Thyroid gland (tissue), 4 donors: ENCODE results near the gene RHBDD1.
A peak's percentile ranks its signal among the peaks of the same experiment; 100 is the strongest.

ENCODE experiments used
- POLR2A ChIP-seq, 2 donors: fragments of 450-650 bp; IDR thresholded peaks; one replicate each; pipeline ENCODE4 v1.6.1; 2017; ENCODE audit warnings: antibody characterized with exemption in 2 of 2, mild to moderate bottlenecking in 2 of 2, moderate library complexity in 1 of 2
- TF ChIP-seq, protein P1 (sequence below), 6 experiments: fragments of 200-600 bp in 3 of 6; fragments of 450-650 bp in 3 of 6; sonication (generic) in 3 of 6; IDR thresholded peaks; one replicate each; pipeline ENCODE4 v1.5.1; 2016 to 2019; ENCODE audit warnings: antibody characterized with exemption in 6 of 6, mild to moderate bottlenecking in 2 of 6, inconsistent platforms in 1 of 6, moderate library complexity in 1 of 6

DNA sequence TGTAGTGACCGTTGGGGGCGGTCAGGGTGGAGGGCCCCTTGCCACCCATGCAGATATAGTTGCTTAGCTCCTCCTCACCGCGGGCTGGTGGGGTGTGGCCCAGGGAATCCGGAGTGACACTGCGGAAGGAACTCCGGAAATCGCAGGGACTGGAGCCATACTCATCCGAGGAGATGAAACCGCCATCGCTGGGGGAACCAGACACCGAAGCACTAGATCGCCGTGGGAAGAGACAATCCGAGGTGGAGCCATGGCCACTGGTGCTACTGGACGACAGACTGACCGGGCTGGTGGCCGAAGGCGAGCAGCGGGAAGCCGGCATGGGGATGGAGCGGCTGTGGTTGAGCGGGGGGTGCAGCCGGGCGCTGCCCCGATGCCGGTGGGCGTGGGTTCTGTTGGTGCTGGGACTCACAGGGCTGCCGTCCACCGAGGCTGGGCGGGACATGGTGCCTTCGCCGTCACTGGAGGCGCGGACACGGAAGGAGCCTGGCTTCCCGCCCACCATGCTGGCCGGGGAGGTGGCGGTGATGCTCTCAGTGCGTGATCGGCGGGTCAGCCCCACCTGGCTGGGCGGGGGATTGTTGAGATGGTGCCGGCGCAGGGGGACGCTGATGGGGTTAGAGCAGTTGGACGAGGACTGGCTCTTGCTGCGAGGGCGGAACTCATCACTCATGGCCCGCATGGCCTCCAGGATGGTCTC, 38.4 kb upstream of the RHBDD1 start:
- TF ChIP-seq, protein P1, sequence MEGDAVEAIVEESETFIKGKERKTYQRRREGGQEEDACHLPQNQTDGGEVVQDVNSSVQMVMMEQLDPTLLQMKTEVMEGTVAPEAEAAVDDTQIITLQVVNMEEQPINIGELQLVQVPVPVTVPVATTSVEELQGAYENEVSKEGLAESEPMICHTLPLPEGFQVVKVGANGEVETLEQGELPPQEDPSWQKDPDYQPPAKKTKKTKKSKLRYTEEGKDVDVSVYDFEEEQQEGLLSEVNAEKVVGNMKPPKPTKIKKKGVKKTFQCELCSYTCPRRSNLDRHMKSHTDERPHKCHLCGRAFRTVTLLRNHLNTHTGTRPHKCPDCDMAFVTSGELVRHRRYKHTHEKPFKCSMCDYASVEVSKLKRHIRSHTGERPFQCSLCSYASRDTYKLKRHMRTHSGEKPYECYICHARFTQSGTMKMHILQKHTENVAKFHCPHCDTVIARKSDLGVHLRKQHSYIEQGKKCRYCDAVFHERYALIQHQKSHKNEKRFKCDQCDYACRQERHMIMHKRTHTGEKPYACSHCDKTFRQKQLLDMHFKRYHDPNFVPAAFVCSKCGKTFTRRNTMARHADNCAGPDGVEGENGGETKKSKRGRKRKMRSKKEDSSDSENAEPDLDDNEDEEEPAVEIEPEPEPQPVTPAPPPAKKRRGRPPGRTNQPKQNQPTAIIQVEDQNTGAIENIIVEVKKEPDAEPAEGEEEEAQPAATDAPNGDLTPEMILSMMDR (IDR thresholded peaks at IDR 0.05), result no peak
- peak in 1 of 2 donors; percentile 39 for TF ChIP-seq POLR2A (IDR thresholded peaks at IDR 0.05)
